CD4-positive, alpha-beta T cell treated with Interferon alpha-2 for 1 hour (primary cell): ENCODE results near the gene BANP.
"Not testable (repeated sequence)": the region's sequence is repeated elsewhere in the genome, so short reads cannot be mapped to it uniquely, and the experiment has no call there.

Experiments used
- DNase-seq, 2 donors: peaks; one replicate each; pipeline ENCODE4 v3.0.0-alpha.2; 2020 to 2022

The BANP gene

GRCh38 chr16:88016386-88016785, 65.2 kb downstream of the BANP start:
- DNase-seq, result not testable (repeated sequence)

- DNase-seq, result no peak
These were observed 65.7 kb downstream of the BANP start for GRCh38 chr16:88016964-88017363.

GRCh38 chr16:88017587-88018101, 66.4 kb downstream of the BANP start:
- DNase-seq, result no peak

- not testable (repeated sequence) for DNase-seq
These were observed 67.1 kb downstream of the BANP start for GRCh38 chr16:88018382-88018781.

GRCh38 chr16:88019041-88019820, 68.0 kb downstream of the BANP start:
- not testable (repeated sequence) for DNase-seq

GRCh38 chr16:88019821-88020515, 68.7 kb downstream of the BANP start:
- DNase-seq, result no peak

- DNase-seq, result no peak
These were observed 69.3 kb downstream of the BANP start for GRCh38 chr16:88020516-88020885.

GRCh38 chr16:88021041-88021970, 70.1 kb downstream of the BANP start:
- not testable (repeated sequence) for DNase-seq

GRCh38 chr16:88022076-88023042, 71.1 kb downstream of the BANP start:
- DNase-seq, result no peak

GRCh38 chr16:88023366-88023765, 72.1 kb downstream of the BANP start:
- no peak for DNase-seq

GRCh38 chr16:88023786-88024185, 72.6 kb downstream of the BANP start:
- no peak for DNase-seq

- not testable (repeated sequence) for DNase-seq
These were observed 73.4 kb downstream of the BANP start for GRCh38 chr16:88024491-88025085.

GRCh38 chr16:88025086-88025492, 73.9 kb downstream of the BANP start:
- peak in 1 of 2 donors; percentile 70 for DNase-seq

GRCh38 chr16:88025828-88026555, 74.8 kb downstream of the BANP start:
- DNase-seq, result not testable (repeated sequence)

- DNase-seq, result no peak
These were observed 76.0 kb downstream of the BANP start for GRCh38 chr16:88026964-88027938.

- DNase-seq, result not testable (repeated sequence)
These were observed 77.1 kb downstream of the BANP start for GRCh38 chr16:88028177-88028930.

- no peak for DNase-seq
These were observed 79.3 kb downstream of the BANP start for GRCh38 chr16:88030498-88030897.

GRCh38 chr16:88030961-88031360, 79.7 kb downstream of the BANP start:
- not testable (repeated sequence) for DNase-seq
